GM13977 (cell line): ENCODE measurements around the gene SLC66A3.

Experiments used
- DNase-seq: peaks from one replicate; pipeline ENCODE4 v3.0.0; 2012; ENCODE audit warnings: low spot score
- in situ Hi-C: fragments of 300-500 bp; cut with MboI; formaldehyde crosslinking; loops from one replicate; pipeline ENCODE4 v1.12.0; 2022; ENCODE audit warnings: low sequenced_read_pairs, low pct_unique_long_range_greater_than_20kb, mixed read lengths, inconsistent platforms; ENCODE audit not compliant: unreplicated experiment
- TF ChIP-seq, protein P1 (sequence below): IDR thresholded peaks from 2 replicates; pipeline ENCODE4 v1.5.1; 2012; ENCODE audit warnings: mild to moderate bottlenecking, control low read depth; ENCODE audit not compliant: insufficient read depth; ENCODE audit errors: extremely low read depth, missing control alignments

Gene SLC66A3

DNA sequence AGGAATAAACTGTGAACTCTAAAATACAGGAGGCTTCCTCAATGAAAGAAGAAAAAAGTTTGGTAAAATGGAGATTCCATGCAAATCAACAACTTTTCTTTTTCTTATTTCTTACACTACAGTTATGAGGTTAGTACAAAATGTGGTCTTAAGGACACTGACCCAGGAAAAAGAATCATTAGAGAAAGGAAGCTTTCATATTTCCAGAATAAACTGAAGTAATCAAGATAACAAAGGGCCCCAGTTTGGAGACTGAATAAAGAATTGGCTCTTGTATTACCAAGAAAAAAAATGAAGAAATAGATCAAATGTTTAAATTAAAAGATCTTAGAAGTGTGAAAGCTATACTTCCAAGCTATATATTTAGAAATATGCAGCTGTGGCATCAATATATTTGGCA is 72.3 kb downstream of the SLC66A3 start:
- TF ChIP-seq, protein P1, sequence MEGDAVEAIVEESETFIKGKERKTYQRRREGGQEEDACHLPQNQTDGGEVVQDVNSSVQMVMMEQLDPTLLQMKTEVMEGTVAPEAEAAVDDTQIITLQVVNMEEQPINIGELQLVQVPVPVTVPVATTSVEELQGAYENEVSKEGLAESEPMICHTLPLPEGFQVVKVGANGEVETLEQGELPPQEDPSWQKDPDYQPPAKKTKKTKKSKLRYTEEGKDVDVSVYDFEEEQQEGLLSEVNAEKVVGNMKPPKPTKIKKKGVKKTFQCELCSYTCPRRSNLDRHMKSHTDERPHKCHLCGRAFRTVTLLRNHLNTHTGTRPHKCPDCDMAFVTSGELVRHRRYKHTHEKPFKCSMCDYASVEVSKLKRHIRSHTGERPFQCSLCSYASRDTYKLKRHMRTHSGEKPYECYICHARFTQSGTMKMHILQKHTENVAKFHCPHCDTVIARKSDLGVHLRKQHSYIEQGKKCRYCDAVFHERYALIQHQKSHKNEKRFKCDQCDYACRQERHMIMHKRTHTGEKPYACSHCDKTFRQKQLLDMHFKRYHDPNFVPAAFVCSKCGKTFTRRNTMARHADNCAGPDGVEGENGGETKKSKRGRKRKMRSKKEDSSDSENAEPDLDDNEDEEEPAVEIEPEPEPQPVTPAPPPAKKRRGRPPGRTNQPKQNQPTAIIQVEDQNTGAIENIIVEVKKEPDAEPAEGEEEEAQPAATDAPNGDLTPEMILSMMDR = no peak
- in situ Hi-C loops = loop anchor here (25.0 kb wide), 1 partner anchor 185 kb away; no protein-coding TSS in a partner anchor
- DNase-seq = no peak
